ENCODE data around the gene NPC2. TPM values are rescaled to one million over a fixed set of nuclear protein-coding genes. Genes with fewer than 3 reads are reported as not detected.

Gene NPC2
- total RNA-seq, 1 experiment from 2014 or later = 141 TPM

DNA sequence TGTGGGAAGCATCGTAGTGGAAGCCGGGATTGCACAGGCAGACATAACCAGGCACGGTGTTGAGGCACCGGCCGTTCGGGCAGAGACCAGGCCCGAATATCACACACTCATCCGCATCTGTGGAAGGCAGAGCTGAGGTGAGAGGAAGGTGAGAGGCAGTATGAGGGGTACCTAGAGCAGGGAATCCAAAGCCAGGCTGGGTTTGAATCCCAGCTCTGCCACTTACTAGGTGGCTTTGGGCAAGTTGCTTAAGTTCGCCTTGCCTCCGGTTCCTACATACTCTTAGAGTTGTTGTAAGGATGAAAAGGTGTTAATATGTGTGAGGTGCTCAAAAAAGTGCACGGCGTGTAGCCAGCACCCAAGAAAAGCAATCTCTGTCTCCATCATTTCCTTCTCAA, 10.8 kb upstream of the NPC2 start:
- no peak overlapping the region for H3K4me3 ChIP-seq (ENCODE audit: low read depth in 2 of 2, low read length in 2 of 2)
- POLR2A ChIA-PET = no interaction called here
- H3K36me3 ChIP-seq (ENCODE audit: control insufficient read depth, insufficient read depth, low read length) = no peaks in the 10 kb centered on the region
- intact Hi-C loops (cut with micrococcal nuclease; ENCODE audit: unreplicated experiment) (no loop called here), in situ Hi-C loops (cut with HindIII; ENCODE audit: low pct_unique_long_range_greater_than_20kb, low sequenced_read_pairs) (no loop called here)
- ATAC-seq (no peak), DNase-seq (ENCODE audit: low read depth, low spot score) (no peak)
- no peaks in the 10 kb centered on the region for H3K9me3 ChIP-seq (ENCODE audit: control insufficient read depth, insufficient read depth, low read depth, low read length)
- CTCF ChIA-PET = interaction anchor here (0.7 kb wide), 1 partner anchor 441 kb away, joined by 3 read pairs; no protein-coding TSS in a partner anchor
- no peaks in the 10 kb centered on the region for H3K4me1 ChIP-seq (ENCODE audit: control insufficient read depth, insufficient read depth, low read length)
- H3K27ac ChIP-seq (ENCODE audit: low read length) = no peak overlapping the region
- H3K27me3 ChIP-seq (ENCODE audit: control insufficient read depth, insufficient read depth, low read length) = no peaks in the 10 kb centered on the region
- TF ChIP-seq CTCF (IDR thresholded peaks at IDR 0.05) = no peak
- no peak for TF ChIP-seq SIN3A (IDR thresholded peaks at IDR 0.05; ENCODE audit: borderline replicate concordance, insufficient read depth, low read depth, low read length)
- TF ChIP-seq TCF7L2 (IDR thresholded peaks at IDR 0.05; ENCODE audit: low read depth, low read length) = no peak
- no peak for TF ChIP-seq REST (IDR thresholded peaks at IDR 0.05; ENCODE audit: insufficient read depth in 1 of 2, low read depth in 2 of 2, low read length in 1 of 2)
- TF ChIP-seq POLR2AphosphoS5 (IDR thresholded peaks at IDR 0.05; ENCODE audit: low read depth, low read length) = no peak
- no TSS peak for BruUV-seq (replicated peaks)

DNA sequence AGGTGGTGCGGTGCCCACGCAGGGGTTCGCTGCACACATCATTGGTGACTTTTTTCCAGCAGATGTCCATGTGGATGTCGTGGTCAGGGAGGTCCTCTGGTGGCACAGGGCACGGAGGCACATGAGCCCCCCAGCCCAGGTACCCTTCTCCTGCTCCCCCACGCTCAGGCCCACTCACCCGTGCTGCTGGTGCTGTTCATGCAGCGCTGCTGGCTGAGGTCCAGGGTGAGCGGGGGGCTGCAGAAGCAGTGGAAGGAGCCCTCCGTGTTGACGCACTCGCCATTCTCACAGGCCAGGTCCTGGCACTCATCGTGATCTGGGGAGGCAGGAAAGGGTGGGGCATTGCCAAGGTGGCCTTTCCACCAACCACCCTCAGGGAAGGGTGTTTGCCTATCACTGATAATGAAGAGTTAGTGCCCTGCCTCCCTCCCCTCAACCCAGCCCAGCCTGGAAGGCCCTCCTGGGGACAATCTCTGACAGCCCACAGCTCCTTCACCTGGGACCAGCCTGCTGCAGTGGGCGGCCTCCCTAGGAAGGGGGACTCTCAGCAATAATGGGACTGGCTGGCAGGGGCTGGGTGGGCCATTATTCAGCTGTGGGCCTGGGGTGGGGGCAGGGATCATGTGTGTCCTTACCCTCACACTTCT, 10.3 kb upstream of the NPC2 start:
- Histone ChIP-seq H3K9me3 (ENCODE audit: control insufficient read depth, insufficient read depth, low read depth, low read length) (no peaks in the 10 kb centered on the region), H3K36me3 (ENCODE audit: control insufficient read depth, insufficient read depth, low read length) (no peaks in the 10 kb centered on the region), H3K4me1 (ENCODE audit: control insufficient read depth, insufficient read depth, low read length) (no peaks in the 10 kb centered on the region), H3K4me3 (ENCODE audit: low read depth in 2 of 2, low read length in 2 of 2) (no peak overlapping the region), H3K27ac (ENCODE audit: low read length) (no peak overlapping the region), H3K27me3 (ENCODE audit: control insufficient read depth, insufficient read depth, low read length) (no peaks in the 10 kb centered on the region)
- intact Hi-C loops (cut with micrococcal nuclease; ENCODE audit: unreplicated experiment) (no loop called here), in situ Hi-C loops (cut with HindIII; ENCODE audit: low pct_unique_long_range_greater_than_20kb, low sequenced_read_pairs) (no loop called here)
- ATAC-seq = no peak
- ChIA-PET POLR2A (no interaction called here), CTCF (interaction anchor here (0.7 kb wide), 1 partner anchor 442 kb away, joined by 3 read pairs; no protein-coding TSS in a partner anchor)
- DNase-seq (ENCODE audit: low read depth, low spot score) = no peak
- no TSS peak for BruUV-seq (replicated peaks)
- TF ChIP-seq TCF7L2 (IDR thresholded peaks at IDR 0.05; ENCODE audit: low read depth, low read length) (no peak), POLR2AphosphoS5 (IDR thresholded peaks at IDR 0.05; ENCODE audit: low read depth, low read length) (no peak), SIN3A (IDR thresholded peaks at IDR 0.05; ENCODE audit: borderline replicate concordance, insufficient read depth, low read depth, low read length) (no peak), REST (IDR thresholded peaks at IDR 0.05; ENCODE audit: insufficient read depth in 1 of 2, low read depth in 2 of 2, low read length in 1 of 2) (no peak), CTCF (IDR thresholded peaks at IDR 0.05) (no peak)
